WTC11 (cell line): ENCODE measurements around the gene SLC19A1. TPM values are rescaled to one million over a fixed set of nuclear protein-coding genes. Genes with fewer than 3 reads are reported as not detected.

Experiments
- ATAC-seq: fragments of 200-7000 bp; cut with Tn5 transposase; 2 replicates; pipeline ENCODE4 v1.10.0; 2021; ENCODE audit warnings: mild to moderate bottlenecking, moderate library complexity
- CTCF ChIA-PET: fragments of 300-600 bp; sonication (Branson Sonifier 250); formaldehyde crosslinking; loops from one replicate; lab custom pipeline; 2021; ENCODE audit warnings: antibody characterized with exemption; lab: Charles Lee
- POLR2A ChIA-PET: fragments of 350-600 bp; sonication (Branson Sonifier 250); formaldehyde crosslinking; loops from one replicate; lab custom pipeline; 2021; ENCODE audit warnings: antibody characterized with exemption; lab: Charles Lee
- DNase-seq: peaks from one replicate; pipeline ENCODE4 v3.0.0; 2021; ENCODE audit warnings: low spot score
- H3K27ac Mint-ChIP-seq: 2 replicates; pipeline ENCODE4 v1.8.0; 2021; ENCODE audit warnings: mixed read lengths
- H3K27me3 Mint-ChIP-seq: 2 replicates; pipeline ENCODE4 v1.8.0; 2021; ENCODE audit warnings: low read depth, mild to moderate bottlenecking, moderate library complexity, mixed read lengths
- H3K36me3 Mint-ChIP-seq: 2 replicates; pipeline ENCODE4 v1.8.0; 2021; ENCODE audit warnings: mixed read lengths
- H3K4me1 Mint-ChIP-seq: 2 replicates; pipeline ENCODE4 v1.8.0; 2022; ENCODE audit warnings: mixed read lengths
- H3K4me3 Mint-ChIP-seq: 2 replicates; pipeline ENCODE4 v1.8.0; 2021; ENCODE audit warnings: mild to moderate bottlenecking, moderate library complexity, mixed read lengths
- H3K9me3 Mint-ChIP-seq: 2 replicates; pipeline ENCODE4 v1.8.0; 2021; ENCODE audit warnings: mixed read lengths
- CREM ChIP-seq: sonication (generic); formaldehyde crosslinking; IDR thresholded peaks from 2 replicates; pipeline ENCODE4 v1.8.1; 2022; ENCODE audit warnings: mild to moderate bottlenecking, missing genetic modification reagents, moderate library complexity
- FOXP1 ChIP-seq: sonication (generic); formaldehyde crosslinking; IDR thresholded peaks from 2 replicates; pipeline ENCODE4 v1.8.0; 2022; ENCODE audit warnings: missing genetic modification reagents, mild to moderate bottlenecking, moderate library complexity, borderline replicate concordance
- FOXP4 ChIP-seq: sonication (generic); formaldehyde crosslinking; IDR thresholded peaks from 2 replicates; pipeline ENCODE4 v1.8.0; 2022; ENCODE audit warnings: mild to moderate bottlenecking, missing genetic modification reagents
- HMGA2 ChIP-seq: fragments of 250-450 bp; sonication (Bioruptor Pico); IDR thresholded peaks from 2 replicates; pipeline ENCODE4 v1.4.0; 2021; ENCODE audit warnings: mild to moderate bottlenecking, moderate library complexity
- IRF1 ChIP-seq: sonication (generic); formaldehyde crosslinking; IDR thresholded peaks from 2 replicates; pipeline ENCODE4 v1.8.0; 2023; ENCODE audit warnings: missing genetic modification reagents
- JAZF1 ChIP-seq: fragments of 250-450 bp; sonication (Bioruptor Pico); IDR thresholded peaks from 2 replicates; pipeline ENCODE4 v1.9.0; 2021; ENCODE audit warnings: moderate library complexity, mild to moderate bottlenecking, inconsistent platforms
- MAX ChIP-seq: sonication (generic); formaldehyde crosslinking; IDR thresholded peaks from 2 replicates; pipeline ENCODE4 v1.8.0; 2022; ENCODE audit warnings: mild to moderate bottlenecking, missing genetic modification reagents
- MXD4 ChIP-seq: fragments of 250-450 bp; sonication (Bioruptor Pico); IDR thresholded peaks from 2 replicates; pipeline ENCODE4 v1.8.0; 2021; ENCODE audit warnings: mild to moderate bottlenecking, moderate library complexity, borderline replicate concordance
- NR1H2 ChIP-seq: sonication (generic); formaldehyde crosslinking; IDR thresholded peaks from 2 replicates; pipeline ENCODE4 v1.9.0; 2021; ENCODE audit warnings: mild to moderate bottlenecking, moderate library complexity, missing genetic modification reagents
- NR2C2 ChIP-seq: sonication (generic); formaldehyde crosslinking; IDR thresholded peaks from 2 replicates; pipeline ENCODE4 v1.8.0; 2022; ENCODE audit warnings: mild to moderate bottlenecking, missing genetic modification reagents
- RELA ChIP-seq: sonication (generic); formaldehyde crosslinking; IDR thresholded peaks from 2 replicates; pipeline ENCODE4 v1.8.1; 2022; ENCODE audit warnings: missing genetic modification reagents, mild to moderate bottlenecking, borderline replicate concordance
- RORB ChIP-seq: fragments of 250-450 bp; sonication (Bioruptor Pico); IDR thresholded peaks from 2 replicates; pipeline ENCODE4 v1.9.0; 2021; ENCODE audit warnings: mild to moderate bottlenecking
- SMAD4 ChIP-seq: sonication (generic); formaldehyde crosslinking; IDR thresholded peaks from 2 replicates; pipeline ENCODE4 v1.8.0; 2022; ENCODE audit warnings: mild to moderate bottlenecking, missing genetic modification reagents
- TCF7 ChIP-seq: sonication (generic); formaldehyde crosslinking; IDR thresholded peaks from 2 replicates; pipeline ENCODE4 v1.8.0; 2022; ENCODE audit warnings: mild to moderate bottlenecking, low read depth, missing genetic modification reagents, moderate library complexity
- TEAD4 ChIP-seq: sonication (generic); formaldehyde crosslinking; IDR thresholded peaks from 2 replicates; pipeline ENCODE4 v1.8.0; 2022; ENCODE audit warnings: mild to moderate bottlenecking, missing genetic modification reagents
- TP53 ChIP-seq: sonication (generic); formaldehyde crosslinking; IDR thresholded peaks from 2 replicates; pipeline ENCODE4 v1.8.1; 2023; ENCODE audit warnings: mild to moderate bottlenecking, missing genetic modification reagents
- USF1 ChIP-seq: sonication (generic); formaldehyde crosslinking; IDR thresholded peaks from 2 replicates; pipeline ENCODE4 v1.8.0; 2022; ENCODE audit warnings: mild to moderate bottlenecking, missing genetic modification reagents
- ZNF425 ChIP-seq: fragments of 250-450 bp; sonication (Bioruptor Pico); conservative IDR thresholded peaks from 2 replicates; pipeline ENCODE4 v1.9.0; 2021; ENCODE audit warnings: mild to moderate bottlenecking
- total RNA-seq: library from RNA; stranded (reverse); gene quantifications from 3 replicates; pipeline ENCODE4 v1.2.3, GENCODE V29; 2021

SLC19A1 gene
- total RNA-seq, 1 experiment from 2014 or later: 29.8 TPM

GRCh38 chr21:45557616-45558043, 15.4 kb upstream of the SLC19A1 start:
- Mint-ChIP-seq H3K4me1 (peaks cover 18% of the 10 kb centered on the region), H3K9me3 (peaks cover under 1% of the 10 kb centered on the region), H3K4me3 (no peak overlapping the region), H3K36me3 (no peaks in the 10 kb centered on the region), H3K27ac (no peak overlapping the region), H3K27me3 (peaks cover 11% of the 10 kb centered on the region)
- CTCF ChIA-PET: interaction anchor here (0.9 to 2.2 kb wide), 3 partner anchors 18 to 262 kb away, joined by 3 to 35 read pairs (median 3); no protein-coding TSS in a partner anchor
- no peak for DNase-seq
- POLR2A ChIA-PET: no interaction called here
- TF ChIP-seq TP53 (CRISPR knock-in tag) (no peak), RORB (CRISPR knock-in tag) (no peak), USF1 (no peak)
- no peak for ATAC-seq

GRCh38 chr21:45556645-45557615, 14.7 kb upstream of the SLC19A1 start:
- Mint-ChIP-seq H3K4me3 (no peak overlapping the region), H3K36me3 (no peaks in the 10 kb centered on the region), H3K4me1 (peaks cover 19% of the 10 kb centered on the region), H3K9me3 (no peaks in the 10 kb centered on the region), H3K27me3 (peaks cover 6% of the 10 kb centered on the region), H3K27ac (no peak overlapping the region)
- DNase-seq (no peak), ATAC-seq (no peak)
- POLR2A ChIA-PET: interaction anchor here (0.7 to 1.3 kb wide), 2 partner anchors 33 to 762 kb away, joined by 3 read pairs; no protein-coding TSS in a partner anchor
- TF ChIP-seq TEAD4 (CRISPR knock-in tag) (no peak), RELA (CRISPR knock-in tag) (no peak), ZNF425 (CRISPR knock-in tag) (no peak), HMGA2 (CRISPR knock-in tag) (0 out of 2 replicates have a peak, but pooled peaks have one; percentile 2), MAX (CRISPR knock-in tag) (no peak)
- TF ChIP-seq, all 79 proteins: peak for 1
- CTCF ChIA-PET: interaction anchor here (0.5 to 2.2 kb wide), 31 partner anchors 12 to 422 kb away, joined by 3 to 43 read pairs (median 6); partner anchors contain the start of genes POFUT2 and SLC19A1

GRCh38 chr21:45556302-45556644, 14.0 kb upstream of the SLC19A1 start:
- ChIA-PET POLR2A (interaction anchor here (0.7 to 1.3 kb wide), 2 partner anchors 34 to 762 kb away, joined by 3 read pairs; no protein-coding TSS in a partner anchor), CTCF (interaction anchor here (0.5 to 2.2 kb wide), 35 partner anchors 12 to 423 kb away, joined by 3 to 43 read pairs (median 4); partner anchors contain the start of genes POFUT2 and SLC19A1)
- no peak for TF ChIP-seq TCF7 (CRISPR knock-in tag)
- TF ChIP-seq HMGA2 (CRISPR knock-in tag): 0 out of 2 replicates have a peak, but pooled peaks have one; percentile 27
- no peak for TF ChIP-seq NR1H2 (CRISPR knock-in tag)
- Mint-ChIP-seq H3K4me3 (0 out of 2 replicates have a peak overlapping the region, but pooled peaks have one; percentile 59), H3K27ac (no peak overlapping the region), H3K9me3 (no peaks in the 10 kb centered on the region), H3K27me3 (peaks cover 5% of the 10 kb centered on the region; the same call in 1 of the 2 replicates), H3K36me3 (no peaks in the 10 kb centered on the region), H3K4me1 (peaks cover 26% of the 10 kb centered on the region)
- no peak for DNase-seq
- no peak for ATAC-seq

GRCh38 chr21:45555557-45556301, 13.5 kb upstream of the SLC19A1 start:
- Mint-ChIP-seq H3K36me3 (no peaks in the 10 kb centered on the region), H3K27ac (no peak overlapping the region; the same call in 1 of the 2 replicates), H3K27me3 (peaks cover 7% of the 10 kb centered on the region; the same call in 1 of the 2 replicates), H3K9me3 (no peaks in the 10 kb centered on the region), H3K4me1 (peaks cover 28% of the 10 kb centered on the region), H3K4me3 (peak overlapping the region; percentile 59)
- DNase-seq: peak; percentile 85
- ATAC-seq: peak; percentile 82
- ChIA-PET CTCF (interaction anchor here (0.5 to 2.2 kb wide), 37 partner anchors 12 to 423 kb away, joined by 3 to 43 read pairs (median 4); partner anchors contain the start of genes POFUT2 and SLC19A1), POLR2A (interaction anchor here (0.7 to 1.3 kb wide), 2 partner anchors 35 to 763 kb away, joined by 3 read pairs; no protein-coding TSS in a partner anchor)
- TF ChIP-seq IRF1: peak; percentile 19; the same call in 1 of the 2 replicates
- TF ChIP-seq FOXP1 (CRISPR knock-in tag): peak; percentile 67; the same call in 1 of the 2 replicates
- peak; percentile 20; the same call in 1 of the 2 replicates for TF ChIP-seq FOXP4 (CRISPR knock-in tag)
- no peak for TF ChIP-seq JAZF1 (CRISPR knock-in tag)
- peak; percentile 71 for TF ChIP-seq NR2C2 (CRISPR knock-in tag)
- no peak for TF ChIP-seq MXD4 (CRISPR knock-in tag)
- peak; percentile 15; the same call in 1 of the 2 replicates for TF ChIP-seq CREM (CRISPR knock-in tag)
- TF ChIP-seq SMAD4: no peak
